Naive B cell (primary cell): ENCODE measurements around the gene ADRA2C. TPM values are rescaled to one million over a fixed set of nuclear protein-coding genes. Genes with fewer than 3 reads are reported as not detected.
A peak's percentile ranks its signal among the peaks of the same experiment; 100 is the strongest.

Source experiments
- ATAC-seq, 2 donors: fragments of 150-1000 bp; cut with Tn5 transposase; 2 replicates each; pipeline ENCODE4 v1.10.0; 2021; ENCODE audit warnings: low read depth in 2 of 2, mild to moderate bottlenecking in 2 of 2, moderate library complexity in 2 of 2
- DNase-seq: peaks from one replicate; pipeline ENCODE4 v3.0.0; 2022
- H3K27ac Mint-ChIP-seq, 6 donors: one replicate each; pipeline ENCODE4 v1.8.0; 2020 to 2022; ENCODE audit warnings: mild to moderate bottlenecking in 6 of 6, mixed read lengths in 6 of 6, moderate library complexity in 5 of 6, inconsistent platforms in 2 of 6
- H3K27me3 Mint-ChIP-seq, 3 donors: one replicate each; pipeline ENCODE4 v1.8.0; 2021 to 2022; ENCODE audit warnings: mixed read lengths in 3 of 3, mild to moderate bottlenecking in 1 of 3
- H3K36me3 Mint-ChIP-seq, 2 donors: one replicate each; pipeline ENCODE4 v1.8.0; 2020 to 2022; ENCODE audit warnings: mixed read lengths in 2 of 2, inconsistent platforms in 1 of 2, mild to moderate bottlenecking in 1 of 2
- H3K4me1 Mint-ChIP-seq, 3 donors: one replicate each; pipeline ENCODE4 v1.8.0; 2020 to 2022; ENCODE audit warnings: mixed read lengths in 3 of 3, inconsistent platforms in 1 of 3, mild to moderate bottlenecking in 1 of 3, moderate library complexity in 1 of 3
- H3K4me3 Mint-ChIP-seq, 8 donors: one replicate each; pipeline ENCODE4 v1.8.0; 2020 to 2022; ENCODE audit warnings: mild to moderate bottlenecking in 8 of 8, mixed read lengths in 8 of 8, moderate library complexity in 8 of 8, inconsistent platforms in 2 of 8
- H3K9me3 Mint-ChIP-seq, 7 donors: one replicate each; pipeline ENCODE4 v1.8.0; 2020 to 2022; ENCODE audit warnings: mixed read lengths in 7 of 7, mild to moderate bottlenecking in 5 of 7, inconsistent platforms in 2 of 7, moderate library complexity in 1 of 7
- polyA plus RNA-seq, 6 donors: library from polyadenylated mRNA; unstranded; fragments of 300-500 nt; fragmentation: Illumina TruSeq; gene quantifications; one replicate each; pipeline ENCODE4 v1.2.3, GENCODE V29; 2021; ENCODE audit warnings: low read depth in 6 of 6

Gene ADRA2C
- polyA plus RNA-seq, 6 donors from 2014 or later: not detected

DNA sequence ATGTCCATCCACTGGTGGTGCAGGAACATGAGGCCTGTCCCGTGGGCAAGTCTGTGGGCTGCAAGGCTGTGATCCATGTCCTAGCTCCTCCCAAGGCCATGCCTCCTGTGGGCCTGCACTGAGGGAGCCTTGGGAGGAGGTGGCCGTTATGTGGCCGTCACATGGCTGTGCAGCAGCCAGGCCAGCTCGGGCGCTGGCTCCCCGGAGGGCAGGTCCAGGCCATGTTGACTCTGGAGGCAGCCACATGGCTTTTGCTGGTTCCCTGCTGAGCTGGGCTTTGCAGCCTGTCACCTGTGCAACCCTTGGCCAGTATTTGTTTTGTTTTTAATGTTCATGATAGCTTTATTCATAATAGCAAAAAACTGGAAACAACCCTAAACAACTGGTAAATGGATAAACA is 13.3 kb downstream of the ADRA2C start:
- Mint-ChIP-seq H3K27ac (no peak overlapping the region), H3K4me1 (no peaks in the 10 kb centered on the region), H3K27me3 (peaks cover 4 to 13% (median 7%) of the 10 kb centered on the region in 3 donors), H3K9me3 (peaks cover 0 to 10% (median 6%) of the 10 kb centered on the region in 7 donors), H3K4me3 (no peak overlapping the region), H3K36me3 (no peaks in the 10 kb centered on the region)
- DNase-seq: no peak
- ATAC-seq: no peak

DNA sequence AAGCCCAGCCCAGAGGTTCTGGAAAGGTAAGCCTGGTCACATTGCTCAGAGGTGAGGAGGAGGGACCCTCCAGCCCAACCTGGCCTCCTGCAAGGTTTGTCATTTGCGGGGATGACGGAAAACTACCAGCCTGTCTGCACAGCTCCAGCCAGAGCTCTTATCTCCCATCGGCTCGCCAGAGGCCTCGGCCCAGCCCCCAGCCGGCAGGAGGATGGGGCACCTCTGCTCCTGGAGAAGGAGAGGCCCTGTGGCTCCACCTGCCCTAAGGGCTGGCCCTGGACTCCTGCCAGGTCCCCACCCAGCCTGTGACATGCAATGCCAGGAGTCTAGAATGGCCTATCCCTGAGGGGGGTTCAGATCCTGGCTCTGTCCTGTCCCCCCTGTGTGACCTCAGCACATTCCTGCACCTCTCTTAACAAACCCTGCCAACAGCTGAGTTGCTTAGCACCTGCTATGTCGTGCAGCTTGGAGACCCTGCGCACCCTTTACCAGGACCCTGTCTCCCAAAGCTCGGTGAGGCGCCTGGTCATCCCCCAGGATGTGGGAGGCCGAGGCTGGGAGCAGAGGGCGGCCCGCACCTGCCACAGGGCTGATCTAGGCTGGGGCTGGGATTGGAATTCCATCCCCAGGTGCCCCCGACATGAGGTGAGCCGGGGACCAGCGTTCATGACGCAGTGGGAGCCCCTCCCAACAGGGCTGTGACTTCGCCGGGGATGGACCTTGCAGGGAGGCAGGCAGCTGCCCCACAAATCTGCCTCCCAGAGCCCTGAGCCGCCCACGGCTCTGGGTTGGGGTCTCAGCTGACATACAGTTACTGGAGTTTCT is 14.4 kb downstream of the ADRA2C start:
- Mint-ChIP-seq H3K36me3 (no peaks in the 10 kb centered on the region), H3K9me3 (peaks cover 0 to 10% (median 6%) of the 10 kb centered on the region in 7 donors), H3K27ac (no peak overlapping the region), H3K4me1 (no peaks in the 10 kb centered on the region), H3K27me3 (peaks cover 4 to 13% (median 7%) of the 10 kb centered on the region in 3 donors), H3K4me3 (no peak overlapping the region)
- DNase-seq (no peak), ATAC-seq (no peak)

DNA sequence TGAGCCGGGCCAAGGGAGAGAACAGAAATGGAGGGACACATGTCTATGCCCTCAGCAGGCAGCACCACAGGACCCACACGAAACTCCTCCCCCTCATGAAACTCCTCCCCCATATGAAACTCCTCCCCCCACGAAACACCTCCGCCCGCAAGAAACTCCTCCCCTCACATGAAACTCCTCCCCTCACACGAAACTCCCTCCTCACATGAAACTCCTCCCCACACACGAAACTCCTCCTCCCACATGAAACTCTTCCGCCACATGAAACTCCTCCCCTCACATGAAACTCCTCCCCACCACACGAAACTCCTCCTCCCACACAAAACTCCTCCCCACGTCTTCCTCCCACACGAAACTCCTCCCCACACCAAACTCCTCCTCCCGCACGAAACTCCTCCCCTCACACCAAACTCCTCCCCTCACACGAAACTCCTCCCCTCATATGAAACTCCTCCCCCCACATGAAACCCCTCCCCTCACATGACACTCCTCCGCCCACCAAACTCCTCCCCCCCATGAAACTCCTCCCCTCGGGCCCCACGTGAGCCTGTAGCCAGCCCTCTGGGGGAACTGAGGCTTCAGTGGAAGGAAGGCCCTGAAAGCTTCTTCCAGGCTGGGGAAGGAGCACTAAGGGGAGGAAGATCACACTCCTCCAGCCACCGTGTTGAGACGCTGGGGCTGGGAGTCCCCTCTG is 15.2 kb downstream of the ADRA2C start:
- ATAC-seq: peak in 1 of 2 donors; percentile 7
- no peak overlapping the region for H3K27ac Mint-ChIP-seq
- DNase-seq: no peak
- no peaks in the 10 kb centered on the region for H3K4me1 Mint-ChIP-seq
- no peaks in the 10 kb centered on the region for H3K36me3 Mint-ChIP-seq
- no peak overlapping the region for H3K4me3 Mint-ChIP-seq
- peaks cover 0 to 10% (median 6%) of the 10 kb centered on the region in 7 donors for H3K9me3 Mint-ChIP-seq
- peaks cover 4 to 13% (median 7%) of the 10 kb centered on the region in 3 donors for H3K27me3 Mint-ChIP-seq

DNA sequence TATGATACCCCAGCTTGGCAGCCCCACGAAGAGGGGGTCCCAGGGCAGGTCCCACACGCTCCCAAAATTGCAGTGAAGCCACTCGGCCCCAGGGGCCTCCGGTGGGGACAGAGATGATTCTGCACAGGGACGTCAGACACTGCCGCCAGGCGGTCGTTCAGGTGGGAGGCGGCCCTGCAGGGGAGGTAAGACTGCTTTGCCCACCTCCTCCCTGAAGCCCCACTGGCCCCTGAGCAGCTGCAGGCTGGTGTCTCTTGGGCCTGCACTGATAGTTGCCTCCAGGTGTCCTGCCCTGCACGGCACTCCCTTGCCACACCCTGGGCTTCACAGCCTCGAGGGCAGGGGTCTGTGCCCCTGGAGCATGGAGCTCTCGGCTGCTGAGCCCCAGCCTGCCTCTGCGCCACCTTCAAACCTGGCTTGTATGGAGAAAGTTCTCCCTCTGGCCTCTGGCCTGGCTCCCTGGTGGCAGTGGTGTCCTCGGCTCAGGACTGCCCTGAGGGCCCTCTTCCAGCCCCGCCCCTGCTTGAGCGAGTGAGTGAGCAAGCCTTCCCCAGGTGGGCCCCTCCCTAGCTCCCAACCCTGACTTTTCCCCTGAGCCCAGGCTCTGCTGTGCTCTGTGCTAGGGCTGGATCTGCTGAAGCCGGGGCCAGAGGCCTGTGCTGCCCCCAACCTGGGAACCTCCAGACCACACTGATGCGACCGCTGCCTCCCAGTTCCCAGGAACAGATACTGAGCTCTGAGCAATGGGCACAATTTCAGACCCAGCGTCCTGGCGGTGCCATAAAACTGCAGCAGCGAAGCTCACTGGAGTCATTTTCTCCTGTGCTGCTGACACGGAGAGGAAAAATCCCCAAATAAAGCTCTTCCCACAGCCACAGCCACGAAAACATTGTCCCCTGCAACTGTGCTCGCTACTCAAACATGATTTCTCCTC is 16.1 kb downstream of the ADRA2C start:
- H3K27ac Mint-ChIP-seq: no peak overlapping the region
- H3K4me3 Mint-ChIP-seq: no peak overlapping the region
- H3K9me3 Mint-ChIP-seq: peaks cover 0 to 10% (median 6%) of the 10 kb centered on the region in 7 donors
- H3K4me1 Mint-ChIP-seq: no peaks in the 10 kb centered on the region
- no peak for ATAC-seq
- DNase-seq: no peak
- no peaks in the 10 kb centered on the region for H3K36me3 Mint-ChIP-seq
- H3K27me3 Mint-ChIP-seq: peaks cover 4 to 14% (median 7%) of the 10 kb centered on the region in 3 donors

DNA sequence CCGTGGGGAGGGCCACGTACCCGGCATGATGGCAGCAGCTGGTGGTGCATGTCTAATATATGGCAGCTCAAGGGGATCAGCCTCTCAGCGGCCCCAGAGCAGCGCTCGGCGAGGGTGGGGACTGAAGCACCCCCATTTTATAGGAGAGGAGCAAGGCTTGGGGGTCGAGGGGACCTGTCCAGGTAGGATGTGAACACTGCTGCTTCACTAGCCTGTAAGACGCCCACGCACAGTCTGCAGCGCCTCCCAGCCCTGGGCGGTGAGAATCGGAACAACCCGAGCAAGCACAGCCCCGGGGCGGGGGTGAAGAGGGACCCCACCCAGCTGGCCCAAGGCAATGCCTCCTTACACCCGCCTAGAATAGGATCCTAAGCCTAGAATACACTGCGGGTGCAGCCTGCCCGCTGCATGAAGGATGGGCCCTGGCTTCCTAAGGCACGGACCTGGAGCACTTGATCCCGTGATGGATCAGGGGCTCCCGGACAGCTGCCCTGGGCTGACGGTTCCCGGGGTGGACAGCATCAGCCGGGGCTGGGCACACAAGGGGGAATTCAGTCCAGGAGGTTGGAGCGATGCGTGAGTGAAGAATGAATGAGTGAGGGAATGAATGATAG is 17.6 kb downstream of the ADRA2C start:
- peak in 1 of 2 donors; percentile 28 for ATAC-seq
- peaks cover 0 to 24% (median 9%) of the 10 kb centered on the region in 3 donors for H3K27me3 Mint-ChIP-seq
- no peak for DNase-seq
- H3K27ac Mint-ChIP-seq: no peak overlapping the region
- peaks cover 0 to 10% (median 3%) of the 10 kb centered on the region in 7 donors for H3K9me3 Mint-ChIP-seq
- H3K36me3 Mint-ChIP-seq: no peaks in the 10 kb centered on the region
- H3K4me3 Mint-ChIP-seq: peak overlapping the region in 1 of 8 donors; percentile 52
- no peaks in the 10 kb centered on the region for H3K4me1 Mint-ChIP-seq

DNA sequence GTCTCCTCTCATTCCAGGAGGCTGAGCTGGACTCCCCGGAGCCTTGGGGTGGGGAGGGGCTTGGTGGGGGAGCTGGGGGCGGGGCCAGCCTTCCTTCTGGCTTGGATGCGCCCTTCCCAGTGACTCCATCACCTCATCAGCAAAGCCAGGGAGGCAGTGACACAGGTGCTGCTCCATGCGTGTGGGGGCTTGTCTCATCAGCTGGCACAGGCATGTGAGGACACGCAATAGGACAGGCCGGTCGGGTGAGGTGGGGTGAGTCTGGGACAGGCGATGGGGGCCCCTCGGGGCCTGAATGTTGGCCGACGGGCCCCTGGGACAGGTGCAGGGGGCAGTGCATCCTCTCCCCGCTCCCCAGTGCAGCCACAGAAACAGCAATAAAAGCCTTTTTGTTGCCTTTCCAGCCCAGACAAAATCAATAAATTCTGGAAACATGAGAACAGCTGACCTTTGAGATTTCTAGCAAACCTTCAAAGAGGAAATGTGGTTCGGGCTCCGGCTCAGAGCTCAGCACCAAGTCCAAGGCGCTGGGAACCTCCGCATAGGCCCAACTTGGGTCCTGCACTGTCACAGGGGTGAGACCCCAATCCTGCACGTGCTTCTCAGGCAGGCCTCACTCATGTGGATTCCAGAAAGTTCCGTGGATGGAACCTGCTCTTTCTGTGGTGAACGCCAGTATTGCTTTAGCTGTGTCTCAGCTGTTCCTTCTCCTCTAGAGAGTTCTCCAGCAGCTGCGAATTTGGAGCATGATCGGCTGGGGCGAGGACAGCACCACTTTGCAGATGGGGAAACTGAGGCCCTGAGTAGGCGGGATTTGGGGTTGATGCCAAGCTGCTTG is 18.5 kb downstream of the ADRA2C start:
- Mint-ChIP-seq H3K9me3 (peaks cover 0 to 10% (median 3%) of the 10 kb centered on the region in 7 donors), H3K4me1 (peaks cover 0 to under 1% (median under 1%) of the 10 kb centered on the region in 3 donors), H3K36me3 (no peaks in the 10 kb centered on the region), H3K27me3 (peaks cover 0 to 27% (median 11%) of the 10 kb centered on the region in 3 donors), H3K4me3 (no peak overlapping the region), H3K27ac (no peak overlapping the region)
- ATAC-seq: no peak
- DNase-seq: no peak

DNA sequence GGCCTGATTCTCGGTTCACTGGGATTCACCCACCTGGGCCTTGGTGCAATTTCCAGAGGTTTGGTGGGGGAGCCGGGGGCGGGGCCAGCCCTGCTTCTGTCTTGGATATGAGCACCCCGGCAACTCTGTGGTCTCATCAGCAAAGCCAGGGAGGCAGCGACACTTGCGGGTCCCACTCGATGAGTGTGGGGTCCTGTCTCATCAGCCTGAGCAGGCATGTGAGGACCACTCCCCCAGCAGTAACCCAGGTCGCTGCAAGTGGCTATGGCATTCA is 19.0 kb downstream of the ADRA2C start:
- H3K27me3 Mint-ChIP-seq: peaks cover 0 to 32% (median 14%) of the 10 kb centered on the region in 3 donors

DNA sequence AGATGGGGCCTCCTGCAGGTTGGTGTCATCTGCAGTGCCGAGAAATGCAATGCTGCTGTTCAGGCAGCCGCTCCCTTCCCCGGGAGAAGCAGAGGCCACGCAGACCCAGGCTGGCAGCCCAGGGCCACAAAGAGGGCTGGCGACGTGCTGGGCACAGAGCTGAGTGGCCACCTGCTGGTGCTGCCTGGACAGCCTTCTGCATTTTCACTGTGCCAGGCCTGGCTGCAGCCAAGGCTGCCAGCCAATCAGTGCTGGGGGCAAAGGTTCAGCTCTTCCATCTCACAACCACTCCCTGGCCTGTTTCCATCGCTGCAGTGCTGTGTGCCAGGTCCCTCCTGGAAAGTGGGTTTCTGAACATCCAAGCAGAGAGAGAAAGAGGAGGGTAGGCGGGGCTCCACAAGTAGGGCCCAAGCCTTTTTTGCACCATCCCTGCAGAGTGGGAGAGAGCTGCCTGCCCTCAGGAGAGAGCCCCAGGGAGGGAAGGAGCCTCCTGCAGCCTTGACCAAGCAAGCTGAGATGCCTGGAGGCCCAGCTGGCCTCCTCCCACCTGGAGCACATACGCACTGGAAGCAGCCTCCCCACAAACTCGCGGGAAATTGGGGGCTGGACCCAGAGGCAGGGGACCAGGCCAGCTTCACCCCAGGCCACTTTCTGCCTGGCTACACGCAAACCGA is 20.1 kb downstream of the ADRA2C start:
- Mint-ChIP-seq H3K9me3 (peaks cover 0 to 5% (median 2%) of the 10 kb centered on the region in 7 donors), H3K27me3 (peaks cover 4 to 43% (median 21%) of the 10 kb centered on the region in 3 donors), H3K4me3 (no peak overlapping the region), H3K4me1 (peaks cover 0 to 3% (median 1%) of the 10 kb centered on the region in 3 donors), H3K36me3 (no peaks in the 10 kb centered on the region), H3K27ac (no peak overlapping the region)
- DNase-seq (no peak), ATAC-seq (no peak)

More for the DNA sequence above, 19.0 kb downstream of the ADRA2C start:
- DNase-seq: no peak
- Mint-ChIP-seq H3K9me3 (peaks cover 0 to 6% (median 3%) of the 10 kb centered on the region in 7 donors), H3K4me3 (no peak overlapping the region), H3K36me3 (no peaks in the 10 kb centered on the region), H3K4me1 (peaks cover 0 to 3% (median 1%) of the 10 kb centered on the region in 3 donors), H3K27ac (no peak overlapping the region)
- ATAC-seq: no peak

DNA sequence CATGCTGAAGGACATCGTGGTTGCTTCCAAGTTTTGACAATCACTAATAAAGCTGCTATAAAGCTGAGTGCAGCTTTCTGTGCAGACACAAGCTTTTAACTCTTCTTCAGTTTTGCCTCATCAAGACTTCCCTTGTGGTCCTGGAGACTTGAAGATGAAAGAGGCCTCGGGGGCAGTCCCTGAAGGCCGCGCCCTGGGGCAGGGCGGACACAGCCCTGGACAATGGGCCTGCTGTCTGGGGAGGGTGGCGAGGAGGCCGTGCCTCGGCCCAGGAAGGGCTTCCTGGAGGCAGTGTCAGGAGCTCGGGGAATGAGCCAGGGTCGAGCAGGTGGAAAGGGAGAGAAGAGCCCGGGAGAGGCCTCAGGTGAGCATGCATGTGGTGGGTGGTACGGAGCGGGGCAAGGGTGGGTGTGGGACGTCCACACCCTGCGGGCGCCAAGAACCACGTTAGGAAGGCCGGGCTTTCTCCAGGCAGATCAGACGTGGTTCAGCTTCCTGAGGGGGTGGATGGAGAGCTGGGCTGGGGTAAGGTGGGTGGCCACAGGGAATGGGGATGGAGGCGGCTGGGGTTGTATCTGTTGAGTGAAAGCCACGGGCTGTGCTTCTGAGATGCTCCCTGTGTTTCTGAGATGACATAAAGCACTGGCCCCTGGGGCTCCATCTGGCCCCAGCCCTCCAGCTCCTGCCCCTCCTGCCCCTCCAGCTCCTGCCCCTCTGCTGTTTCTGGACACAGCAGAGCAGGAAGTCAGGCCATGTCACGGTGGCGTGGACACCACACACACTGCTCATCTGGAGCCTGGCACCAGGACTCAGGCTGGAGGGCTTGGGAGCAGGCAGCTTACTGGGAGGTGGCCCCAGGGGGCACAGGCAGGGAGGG is 21.5 kb downstream of the ADRA2C start:
- no peak for DNase-seq

DNA sequence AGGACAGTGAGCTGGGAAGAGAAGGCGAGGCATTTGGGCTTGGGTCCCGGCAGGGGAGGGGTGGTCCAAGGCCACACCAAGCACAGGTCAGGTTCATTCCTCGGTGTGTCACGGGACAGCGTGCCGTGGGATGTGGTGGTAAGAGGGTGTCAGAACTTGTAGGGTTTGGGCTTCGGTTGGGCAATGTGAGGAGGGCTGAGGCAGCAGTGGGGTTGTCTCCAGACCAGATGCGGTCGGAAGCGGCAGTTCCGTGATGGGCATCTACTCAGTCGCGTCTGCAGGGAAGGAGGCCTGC is 22.1 kb downstream of the ADRA2C start:
- ATAC-seq: no peak
- H3K27ac Mint-ChIP-seq: no peak overlapping the region
- H3K4me3 Mint-ChIP-seq: no peak overlapping the region
- H3K9me3 Mint-ChIP-seq: peaks cover 0 to 6% (median 0%) of the 10 kb centered on the region in 7 donors
- H3K36me3 Mint-ChIP-seq: no peaks in the 10 kb centered on the region
- peaks cover 8 to 51% (median 27%) of the 10 kb centered on the region in 3 donors for H3K27me3 Mint-ChIP-seq
- peaks cover 0 to 3% (median 1%) of the 10 kb centered on the region in 3 donors for H3K4me1 Mint-ChIP-seq
- DNase-seq: no peak

More for the DNA sequence above, 21.5 kb downstream of the ADRA2C start:
- Mint-ChIP-seq H3K36me3 (no peaks in the 10 kb centered on the region), H3K4me1 (peaks cover 0 to 3% (median 1%) of the 10 kb centered on the region in 3 donors), H3K27me3 (peaks cover 8 to 51% (median 27%) of the 10 kb centered on the region in 3 donors), H3K27ac (peak overlapping the region in 1 of 6 donors; percentile 42), H3K9me3 (peaks cover 0 to 4% (median 0%) of the 10 kb centered on the region in 7 donors), H3K4me3 (no peak overlapping the region)
- ATAC-seq: no peak

DNA sequence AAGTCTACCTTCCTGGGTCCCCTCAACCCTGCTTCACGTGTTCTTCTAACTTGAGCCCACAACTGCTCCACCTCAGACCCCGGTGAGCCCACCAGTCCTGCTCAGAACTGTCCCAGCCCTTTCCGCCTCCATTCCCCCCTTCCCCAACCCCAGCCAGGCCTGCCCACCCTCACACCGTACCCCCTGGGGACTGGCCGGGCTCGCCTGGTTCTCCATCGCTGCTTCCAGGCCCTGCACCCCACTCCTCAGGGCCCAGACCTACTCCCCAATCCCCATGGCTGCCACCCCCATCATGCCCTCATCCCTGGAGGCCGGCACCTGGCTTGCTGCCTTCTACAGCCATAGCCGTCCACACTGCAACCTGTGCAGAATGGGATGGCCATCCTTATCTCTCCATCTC is 23.4 kb downstream of the ADRA2C start:
- peaks cover 8 to 44% (median 23%) of the 10 kb centered on the region in 3 donors for H3K27me3 Mint-ChIP-seq
- peaks cover under 1 to 13% (median 9%) of the 10 kb centered on the region in 7 donors for H3K9me3 Mint-ChIP-seq

More for the DNA sequence above, 23.4 kb downstream of the ADRA2C start:
- ATAC-seq (no peak), DNase-seq (no peak)
- H3K4me1 Mint-ChIP-seq: peaks cover 0 to 3% (median 1%) of the 10 kb centered on the region in 3 donors
- H3K4me3 Mint-ChIP-seq: no peak overlapping the region
- H3K27ac Mint-ChIP-seq: peak overlapping the region in 1 of 6 donors; percentile 54
- H3K36me3 Mint-ChIP-seq: peaks cover 0 to 2% of the 10 kb centered on the region in 2 donors
